SK-N-SH treated with all-trans-retinoic acid at 6 μM for 48 hours (cell line): Measurements from ENCODE around the gene LDB2.

Experiments used
- ARNTL ChIP-seq: fragments of 450-650 bp; formaldehyde crosslinking; IDR thresholded peaks from 2 replicates; pipeline ENCODE4 v1.5.0; 2020; ENCODE audit warnings: low read depth, mild to moderate bottlenecking, moderate library complexity, borderline replicate concordance
- TSHZ2 ChIP-seq: fragments of 250-450 bp; sonication (Bioruptor Pico); IDR thresholded peaks from 2 replicates; pipeline ENCODE4 v1.5.0; 2020; ENCODE audit warnings: mild to moderate bottlenecking, moderate library complexity

GRCh38 chr4:16912896-16913295 is 14.5 kb upstream of the LDB2 start:
- TF ChIP-seq TSHZ2 (CRISPR knock-in tag) (no peak), ARNTL (CRISPR knock-in tag) (no peak)
